ENCODE measurements around the gene HASPIN. TPM values are rescaled to one million over a fixed set of nuclear protein-coding genes. Genes with fewer than 3 reads are reported as not detected.
A peak's percentile ranks its signal among the peaks of the same experiment; 100 is the strongest.

HASPIN gene
- total and polyA plus RNA-seq, 2 of the 13 experiments (the other 11 are each of a cell fraction or from before 2014, with no cell fraction given) = 2.7 to 8.1 TPM

DNA sequence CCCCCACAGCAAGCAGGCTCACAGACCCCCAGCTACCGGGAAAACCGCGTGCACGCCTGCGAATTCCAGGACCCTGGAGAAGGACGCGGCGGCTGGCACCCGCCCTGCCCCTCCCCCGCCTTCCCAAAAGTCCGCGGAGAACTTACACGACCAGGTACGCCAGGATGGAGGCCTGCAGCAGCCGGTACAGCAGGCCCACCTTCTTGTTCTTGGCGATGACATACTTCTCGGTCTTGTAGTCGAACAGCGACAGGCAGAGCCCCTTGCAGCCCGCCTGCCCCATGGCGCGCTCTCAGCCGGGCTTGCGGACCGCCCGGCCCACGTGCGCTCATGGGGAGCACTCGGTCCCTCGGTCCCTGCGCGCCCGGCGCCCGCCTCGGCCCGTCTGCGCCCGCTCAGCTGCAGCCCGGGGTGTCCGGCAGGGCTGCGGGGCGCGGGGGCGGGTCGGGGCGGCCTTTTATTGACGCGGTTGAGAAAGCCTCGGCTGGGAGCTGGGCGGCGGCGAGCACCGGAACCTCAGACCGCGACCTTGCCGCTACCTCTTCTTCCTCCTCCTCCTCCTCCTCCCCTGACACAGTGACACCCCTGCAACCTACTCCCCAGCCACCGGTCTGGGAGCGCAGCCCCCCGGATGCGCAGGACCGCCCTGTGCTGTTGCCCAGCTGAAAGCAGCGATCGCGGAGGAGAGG is 27.8 kb upstream of the HASPIN start, which contains the start of gene P2RX5:
P2RX5 (minus strand) TSS at position 433 of the 689 bp plus-strand sequence; CDS start at position 283, 150 bp downstream.
- 2% methylated on average over 18 of the region's 65 CpGs for WGBS (ENCODE audit: low lambda C conversion rate)
- Histone ChIP-seq H3K4me1 (ENCODE audit: insufficient read depth, low read length) (peaks cover 17% of the 10 kb centered on the region), H3K4me3 (replicated peaks in 1 of 3; ENCODE audit: insufficient read depth in 1 of 3, low read depth in 2 of 3, low read length in 3 of 3) (peak within 1 kb of the TSS; percentile 37 to 75 (median 65)), H3K9ac (ENCODE audit: insufficient read depth, low read depth, low read length) (no peak within 1 kb of the TSS), H3K27ac (ENCODE audit: extremely low read length, insufficient read depth, low read length) (no peak within 1 kb of the TSS), H3K4me2 (ENCODE audit: low read depth, low read length) (peak within 1 kb of the TSS; percentile 90), H3K9me3 (ENCODE audit: low read length) (peaks cover 12% of the 10 kb centered on the region), H2AFZ (ENCODE audit: low read length) (no peak within 1 kb of the TSS), H3K79me2 (ENCODE audit: insufficient read depth, low read length) (no peaks in the 10 kb centered on the region), H4K20me1 (ENCODE audit: insufficient read depth, low read length) (no peaks in the 10 kb centered on the region), H3K27me3 (ENCODE audit: control insufficient read depth in 1 of 2, insufficient read depth in 2 of 2, low read length in 2 of 2) (peaks cover 0 to 35% of the 10 kb centered on the region in 2 experiments; a peak in 2 of 5 replicates), H3K36me3 (replicated peaks in 1 of 2; ENCODE audit: control insufficient read depth in 1 of 2, insufficient read depth in 2 of 2, low read length in 2 of 2) (no peaks in the 10 kb centered on the region)
- DNase-seq (ENCODE audit: low spot score) (no peak), ATAC-seq (peak; percentile 66), FAIRE-seq (no peak)
- no TSS peak for BruUV-seq (replicated peaks)
- in situ Hi-C loops (cut with HindIII; ENCODE audit: extremely low pct_ligation_motif_present, low pct_unique_long_range_greater_than_20kb) = no loop called here
- intact Hi-C loops (cut with micrococcal nuclease; ENCODE audit: unreplicated experiment) = no loop called here
- ChIA-PET POLR2A (interaction anchor here (0.6 to 1.2 kb wide), 4 partner anchors 18 to 28 kb away, joined by 3 to 5 read pairs (median 3); partner anchors contain the start of genes HASPIN and TAX1BP3), CTCF (ENCODE audit: low intra/inter-chr PET ratio, low total read pairs) (no interaction called here)
- TF ChIP-seq, protein P1, sequence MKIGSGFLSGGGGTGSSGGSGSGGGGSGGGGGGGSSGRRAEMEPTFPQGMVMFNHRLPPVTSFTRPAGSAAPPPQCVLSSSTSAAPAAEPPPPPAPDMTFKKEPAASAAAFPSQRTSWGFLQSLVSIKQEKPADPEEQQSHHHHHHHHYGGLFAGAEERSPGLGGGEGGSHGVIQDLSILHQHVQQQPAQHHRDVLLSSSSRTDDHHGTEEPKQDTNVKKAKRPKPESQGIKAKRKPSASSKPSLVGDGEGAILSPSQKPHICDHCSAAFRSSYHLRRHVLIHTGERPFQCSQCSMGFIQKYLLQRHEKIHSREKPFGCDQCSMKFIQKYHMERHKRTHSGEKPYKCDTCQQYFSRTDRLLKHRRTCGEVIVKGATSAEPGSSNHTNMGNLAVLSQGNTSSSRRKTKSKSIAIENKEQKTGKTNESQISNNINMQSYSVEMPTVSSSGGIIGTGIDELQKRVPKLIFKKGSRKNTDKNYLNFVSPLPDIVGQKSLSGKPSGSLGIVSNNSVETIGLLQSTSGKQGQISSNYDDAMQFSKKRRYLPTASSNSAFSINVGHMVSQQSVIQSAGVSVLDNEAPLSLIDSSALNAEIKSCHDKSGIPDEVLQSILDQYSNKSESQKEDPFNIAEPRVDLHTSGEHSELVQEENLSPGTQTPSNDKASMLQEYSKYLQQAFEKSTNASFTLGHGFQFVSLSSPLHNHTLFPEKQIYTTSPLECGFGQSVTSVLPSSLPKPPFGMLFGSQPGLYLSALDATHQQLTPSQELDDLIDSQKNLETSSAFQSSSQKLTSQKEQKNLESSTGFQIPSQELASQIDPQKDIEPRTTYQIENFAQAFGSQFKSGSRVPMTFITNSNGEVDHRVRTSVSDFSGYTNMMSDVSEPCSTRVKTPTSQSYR (CRISPR knock-in tag; IDR thresholded peaks at IDR 0.05; ENCODE audit: borderline replicate concordance) = peak; percentile 46; the same call in 1 of the 2 replicates
- TF ChIP-seq, protein P2, sequence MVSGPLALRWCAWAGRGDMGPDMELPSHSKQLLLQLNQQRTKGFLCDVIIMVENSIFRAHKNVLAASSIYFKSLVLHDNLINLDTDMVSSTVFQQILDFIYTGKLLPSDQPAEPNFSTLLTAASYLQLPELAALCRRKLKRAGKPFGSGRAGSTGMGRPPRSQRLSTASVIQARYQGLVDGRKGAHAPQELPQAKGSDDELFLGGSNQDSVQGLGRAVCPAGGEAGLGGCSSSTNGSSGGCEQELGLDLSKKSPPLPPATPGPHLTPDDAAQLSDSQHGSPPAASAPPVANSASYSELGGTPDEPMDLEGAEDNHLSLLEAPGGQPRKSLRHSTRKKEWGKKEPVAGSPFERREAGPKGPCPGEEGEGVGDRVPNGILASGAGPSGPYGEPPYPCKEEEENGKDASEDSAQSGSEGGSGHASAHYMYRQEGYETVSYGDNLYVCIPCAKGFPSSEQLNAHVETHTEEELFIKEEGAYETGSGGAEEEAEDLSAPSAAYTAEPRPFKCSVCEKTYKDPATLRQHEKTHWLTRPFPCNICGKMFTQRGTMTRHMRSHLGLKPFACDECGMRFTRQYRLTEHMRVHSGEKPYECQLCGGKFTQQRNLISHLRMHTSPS (CRISPR knock-in tag; IDR thresholded peaks at IDR 0.05; ENCODE audit: low read depth) = 0 out of 2 replicates have a peak, but pooled peaks have one; percentile 9
- TF ChIP-seq SAP130 (CRISPR knock-in tag; IDR thresholded peaks at IDR 0.05; ENCODE audit: low read depth) (0 out of 2 replicates have a peak, but pooled peaks have one; percentile 19), ZNF263 (CRISPR knock-in tag; IDR thresholded peaks at IDR 0.05) (peak; percentile 95), MAF1 (CRISPR knock-in tag; IDR thresholded peaks at IDR 0.05; ENCODE audit: borderline replicate concordance) (no peak), SALL1 (CRISPR knock-in tag; IDR thresholded peaks at IDR 0.05) (peak; percentile 24; the same call in 1 of the 2 replicates), ZFY (CRISPR knock-in tag; IDR thresholded peaks at IDR 0.05) (peak; percentile 49; the same call in 1 of the 2 replicates)
- TF ChIP-seq, protein P3, sequence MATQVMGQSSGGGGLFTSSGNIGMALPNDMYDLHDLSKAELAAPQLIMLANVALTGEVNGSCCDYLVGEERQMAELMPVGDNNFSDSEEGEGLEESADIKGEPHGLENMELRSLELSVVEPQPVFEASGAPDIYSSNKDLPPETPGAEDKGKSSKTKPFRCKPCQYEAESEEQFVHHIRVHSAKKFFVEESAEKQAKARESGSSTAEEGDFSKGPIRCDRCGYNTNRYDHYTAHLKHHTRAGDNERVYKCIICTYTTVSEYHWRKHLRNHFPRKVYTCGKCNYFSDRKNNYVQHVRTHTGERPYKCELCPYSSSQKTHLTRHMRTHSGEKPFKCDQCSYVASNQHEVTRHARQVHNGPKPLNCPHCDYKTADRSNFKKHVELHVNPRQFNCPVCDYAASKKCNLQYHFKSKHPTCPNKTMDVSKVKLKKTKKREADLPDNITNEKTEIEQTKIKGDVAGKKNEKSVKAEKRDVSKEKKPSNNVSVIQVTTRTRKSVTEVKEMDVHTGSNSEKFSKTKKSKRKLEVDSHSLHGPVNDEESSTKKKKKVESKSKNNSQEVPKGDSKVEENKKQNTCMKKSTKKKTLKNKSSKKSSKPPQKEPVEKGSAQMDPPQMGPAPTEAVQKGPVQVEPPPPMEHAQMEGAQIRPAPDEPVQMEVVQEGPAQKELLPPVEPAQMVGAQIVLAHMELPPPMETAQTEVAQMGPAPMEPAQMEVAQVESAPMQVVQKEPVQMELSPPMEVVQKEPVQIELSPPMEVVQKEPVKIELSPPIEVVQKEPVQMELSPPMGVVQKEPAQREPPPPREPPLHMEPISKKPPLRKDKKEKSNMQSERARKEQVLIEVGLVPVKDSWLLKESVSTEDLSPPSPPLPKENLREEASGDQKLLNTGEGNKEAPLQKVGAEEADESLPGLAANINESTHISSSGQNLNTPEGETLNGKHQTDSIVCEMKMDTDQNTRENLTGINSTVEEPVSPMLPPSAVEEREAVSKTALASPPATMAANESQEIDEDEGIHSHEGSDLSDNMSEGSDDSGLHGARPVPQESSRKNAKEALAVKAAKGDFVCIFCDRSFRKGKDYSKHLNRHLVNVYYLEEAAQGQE (IDR thresholded peaks at IDR 0.05; ENCODE audit: borderline replicate concordance in 1 of 2, low read depth in 1 of 2, low read length in 2 of 2) = peak; percentile 37 to 88
- TF ChIP-seq, protein P4, sequence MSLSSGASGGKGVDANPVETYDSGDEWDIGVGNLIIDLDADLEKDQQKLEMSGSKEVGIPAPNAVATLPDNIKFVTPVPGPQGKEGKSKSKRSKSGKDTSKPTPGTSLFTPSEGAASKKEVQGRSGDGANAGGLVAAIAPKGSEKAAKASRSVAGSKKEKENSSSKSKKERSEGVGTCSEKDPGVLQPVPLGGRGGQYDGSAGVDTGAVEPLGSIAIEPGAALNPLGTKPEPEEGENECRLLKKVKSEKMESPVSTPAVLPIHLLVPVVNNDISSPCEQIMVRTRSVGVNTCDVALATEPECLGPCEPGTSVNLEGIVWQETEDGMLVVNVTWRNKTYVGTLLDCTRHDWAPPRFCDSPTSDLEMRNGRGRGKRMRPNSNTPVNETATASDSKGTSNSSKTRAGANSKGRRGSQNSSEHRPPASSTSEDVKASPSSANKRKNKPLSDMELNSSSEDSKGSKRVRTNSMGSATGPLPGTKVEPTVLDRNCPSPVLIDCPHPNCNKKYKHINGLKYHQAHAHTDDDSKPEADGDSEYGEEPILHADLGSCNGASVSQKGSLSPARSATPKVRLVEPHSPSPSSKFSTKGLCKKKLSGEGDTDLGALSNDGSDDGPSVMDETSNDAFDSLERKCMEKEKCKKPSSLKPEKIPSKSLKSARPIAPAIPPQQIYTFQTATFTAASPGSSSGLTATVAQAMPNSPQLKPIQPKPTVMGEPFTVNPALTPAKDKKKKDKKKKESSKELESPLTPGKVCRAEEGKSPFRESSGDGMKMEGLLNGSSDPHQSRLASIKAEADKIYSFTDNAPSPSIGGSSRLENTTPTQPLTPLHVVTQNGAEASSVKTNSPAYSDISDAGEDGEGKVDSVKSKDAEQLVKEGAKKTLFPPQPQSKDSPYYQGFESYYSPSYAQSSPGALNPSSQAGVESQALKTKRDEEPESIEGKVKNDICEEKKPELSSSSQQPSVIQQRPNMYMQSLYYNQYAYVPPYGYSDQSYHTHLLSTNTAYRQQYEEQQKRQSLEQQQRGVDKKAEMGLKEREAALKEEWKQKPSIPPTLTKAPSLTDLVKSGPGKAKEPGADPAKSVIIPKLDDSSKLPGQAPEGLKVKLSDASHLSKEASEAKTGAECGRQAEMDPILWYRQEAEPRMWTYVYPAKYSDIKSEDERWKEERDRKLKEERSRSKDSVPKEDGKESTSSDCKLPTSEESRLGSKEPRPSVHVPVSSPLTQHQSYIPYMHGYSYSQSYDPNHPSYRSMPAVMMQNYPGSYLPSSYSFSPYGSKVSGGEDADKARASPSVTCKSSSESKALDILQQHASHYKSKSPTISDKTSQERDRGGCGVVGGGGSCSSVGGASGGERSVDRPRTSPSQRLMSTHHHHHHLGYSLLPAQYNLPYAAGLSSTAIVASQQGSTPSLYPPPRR (CRISPR knock-in tag; IDR thresholded peaks at IDR 0.05; ENCODE audit: borderline replicate concordance) = no peak

Data from HepG2 (cell line).